HCT116 (cell line): ENCODE data around the gene FOSB.

Experiments
- JUND ChIP-seq: IDR thresholded peaks from 2 replicates; pipeline ENCODE4 v1.6.1; 2012
- SIN3A ChIP-seq: IDR thresholded peaks from 2 replicates; pipeline ENCODE4 v1.6.1; 2012; ENCODE audit warnings: low read depth
- TCF7L2 ChIP-seq: IDR thresholded peaks from 2 replicates; pipeline ENCODE4 v1.7.0; 2011; ENCODE audit warnings: borderline replicate concordance, inconsistent platforms; ENCODE audit not compliant: insufficient read depth, insufficient read length; ENCODE audit errors: extremely low read depth
- ZFX ChIP-seq: fragments of 450-650 bp; IDR thresholded peaks from 2 replicates; pipeline ENCODE4 v1.6.1; 2017
- ZNF274 ChIP-seq: fragments of 200-500 bp; sonication (Bioruptor generic); IDR thresholded peaks from 2 replicates; pipeline ENCODE4 v1.6.1; 2014; ENCODE audit warnings: mild to moderate bottlenecking, low read depth, low read length, inconsistent platforms
- TF ChIP-seq, protein P1 (sequence below), 3 experiments: fragments of 200-600 bp in 1 of 3; sonication (generic) in 1 of 3; IDR thresholded peaks in 2 of 3; conservative IDR thresholded peaks in 1 of 3; 2 replicates each; pipeline ENCODE4 v1.5.1; 2012 to 2017; ENCODE audit warnings: low read depth in 2 of 3, low read length in 2 of 3, antibody characterized with exemption in 1 of 3, borderline replicate concordance in 1 of 3, control low read depth in 1 of 3, mild to moderate bottlenecking in 1 of 3, mixed read lengths in 1 of 3, mixed run types in 1 of 3, moderate library complexity in 1 of 3; ENCODE audit not compliant: insufficient read depth in 1 of 3
- TF ChIP-seq, protein P2 (sequence below): IDR thresholded peaks from 2 replicates; pipeline ENCODE4 v1.6.1; 2011; ENCODE audit warnings: mild to moderate bottlenecking, low read length, moderate library complexity; ENCODE audit not compliant: insufficient replicate concordance; ENCODE audit errors: extremely low read depth

DNA sequence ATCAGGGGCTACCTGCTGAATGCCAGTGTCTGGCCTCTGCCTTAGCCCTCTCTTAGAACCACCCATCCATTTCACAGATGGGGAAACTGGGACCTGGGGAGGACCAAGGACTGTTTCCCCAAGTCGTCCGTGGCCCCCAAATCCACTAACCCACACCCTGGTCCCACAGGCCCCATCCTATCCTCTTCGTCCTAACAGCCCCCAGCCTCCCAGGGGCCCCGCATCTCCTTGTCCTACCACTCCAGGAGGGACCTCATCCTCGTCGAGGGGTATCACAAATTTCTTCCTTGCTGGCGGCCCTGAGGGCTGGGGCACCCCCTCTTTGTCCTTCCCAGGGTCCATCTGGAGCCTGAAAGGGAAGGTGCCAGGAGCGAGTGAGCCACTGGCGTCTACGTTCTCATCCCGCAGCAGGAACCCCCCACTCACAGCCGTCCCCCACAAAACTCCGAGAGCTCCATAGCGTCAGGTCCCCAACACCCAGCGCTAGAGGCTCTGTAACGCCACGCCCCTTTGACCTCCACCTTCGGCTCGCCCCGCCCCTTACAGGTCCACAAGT is 44.7 kb upstream of the FOSB start:
- TF ChIP-seq SIN3A: no peak; the same call in 1 of the 2 replicates
- no peak for TF ChIP-seq ZFX
- no peak for TF ChIP-seq ZNF274
- TF ChIP-seq, protein P1, sequence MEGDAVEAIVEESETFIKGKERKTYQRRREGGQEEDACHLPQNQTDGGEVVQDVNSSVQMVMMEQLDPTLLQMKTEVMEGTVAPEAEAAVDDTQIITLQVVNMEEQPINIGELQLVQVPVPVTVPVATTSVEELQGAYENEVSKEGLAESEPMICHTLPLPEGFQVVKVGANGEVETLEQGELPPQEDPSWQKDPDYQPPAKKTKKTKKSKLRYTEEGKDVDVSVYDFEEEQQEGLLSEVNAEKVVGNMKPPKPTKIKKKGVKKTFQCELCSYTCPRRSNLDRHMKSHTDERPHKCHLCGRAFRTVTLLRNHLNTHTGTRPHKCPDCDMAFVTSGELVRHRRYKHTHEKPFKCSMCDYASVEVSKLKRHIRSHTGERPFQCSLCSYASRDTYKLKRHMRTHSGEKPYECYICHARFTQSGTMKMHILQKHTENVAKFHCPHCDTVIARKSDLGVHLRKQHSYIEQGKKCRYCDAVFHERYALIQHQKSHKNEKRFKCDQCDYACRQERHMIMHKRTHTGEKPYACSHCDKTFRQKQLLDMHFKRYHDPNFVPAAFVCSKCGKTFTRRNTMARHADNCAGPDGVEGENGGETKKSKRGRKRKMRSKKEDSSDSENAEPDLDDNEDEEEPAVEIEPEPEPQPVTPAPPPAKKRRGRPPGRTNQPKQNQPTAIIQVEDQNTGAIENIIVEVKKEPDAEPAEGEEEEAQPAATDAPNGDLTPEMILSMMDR (IDR thresholded peaks at IDR 0.05 in 2 of 3, conservative IDR thresholded peaks at IDR 0.05 in 1 of 3; ENCODE audit: borderline replicate concordance in 1 of 3, insufficient read depth in 1 of 3, low read depth in 2 of 3, low read length in 2 of 3): no peak
- no peak for TF ChIP-seq JUND
- no peak for TF ChIP-seq TCF7L2
- TF ChIP-seq, protein P2, sequence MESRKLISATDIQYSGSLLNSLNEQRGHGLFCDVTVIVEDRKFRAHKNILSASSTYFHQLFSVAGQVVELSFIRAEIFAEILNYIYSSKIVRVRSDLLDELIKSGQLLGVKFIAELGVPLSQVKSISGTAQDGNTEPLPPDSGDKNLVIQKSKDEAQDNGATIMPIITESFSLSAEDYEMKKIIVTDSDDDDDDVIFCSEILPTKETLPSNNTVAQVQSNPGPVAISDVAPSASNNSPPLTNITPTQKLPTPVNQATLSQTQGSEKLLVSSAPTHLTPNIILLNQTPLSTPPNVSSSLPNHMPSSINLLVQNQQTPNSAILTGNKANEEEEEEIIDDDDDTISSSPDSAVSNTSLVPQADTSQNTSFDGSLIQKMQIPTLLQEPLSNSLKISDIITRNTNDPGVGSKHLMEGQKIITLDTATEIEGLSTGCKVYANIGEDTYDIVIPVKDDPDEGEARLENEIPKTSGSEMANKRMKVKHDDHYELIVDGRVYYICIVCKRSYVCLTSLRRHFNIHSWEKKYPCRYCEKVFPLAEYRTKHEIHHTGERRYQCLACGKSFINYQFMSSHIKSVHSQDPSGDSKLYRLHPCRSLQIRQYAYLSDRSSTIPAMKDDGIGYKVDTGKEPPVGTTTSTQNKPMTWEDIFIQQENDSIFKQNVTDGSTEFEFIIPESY: no peak
